Aorta (tissue), 5 donors: ENCODE results near the gene B4GALT2. TPM values are rescaled to one million over a fixed set of nuclear protein-coding genes. Genes with fewer than 3 reads are reported as not detected.
A peak's percentile ranks its signal among the peaks of the same experiment; 100 is the strongest.

Experiments
- ATAC-seq: fragments of 200-7000 bp; cut with Tn5 transposase; one replicate; pipeline ENCODE4 v1.9.1; 2022; ENCODE audit warnings: moderate library complexity; ENCODE audit not compliant: low FRiP score
- DNase-seq, 2 donors: peaks; one replicate each; pipeline ENCODE4 v3.0.0-alpha.2; 2020
- H3K27ac ChIP-seq, 2 donors: one replicate each; pipeline ENCODE4 v1.5.1; 2013; ENCODE audit warnings: low read length in 2 of 2, mild to moderate bottlenecking in 2 of 2, moderate library complexity in 2 of 2, control low read depth in 1 of 2, inconsistent platforms in 1 of 2, low read depth in 1 of 2
- H3K27me3 ChIP-seq, 2 donors: one replicate each; pipeline ENCODE4 v1.6.1; 2013; ENCODE audit warnings: control low read depth in 1 of 2, low read length in 1 of 2, mild to moderate bottlenecking in 1 of 2, moderate library complexity in 1 of 2; ENCODE audit not compliant: insufficient read depth in 2 of 2, control insufficient read depth in 1 of 2
- H3K36me3 ChIP-seq, 2 donors: one replicate each; pipeline ENCODE4 v1.6.1; 2013; ENCODE audit warnings: control low read depth in 1 of 2, low read length in 1 of 2, mild to moderate bottlenecking in 1 of 2; ENCODE audit not compliant: insufficient read depth in 2 of 2, control insufficient read depth in 1 of 2
- H3K4me1 ChIP-seq, 2 donors: one replicate each; pipeline ENCODE4 v1.6.1; 2013; ENCODE audit warnings: low read length in 2 of 2, control low read depth in 1 of 2, mild to moderate bottlenecking in 1 of 2, moderate library complexity in 1 of 2; ENCODE audit not compliant: insufficient read depth in 2 of 2, control insufficient read depth in 1 of 2
- H3K4me3 ChIP-seq, 2 donors: one replicate each; pipeline ENCODE4 v1.5.1; 2013; ENCODE audit warnings: low read length in 2 of 2, control low read depth in 1 of 2, mild to moderate bottlenecking in 1 of 2
- H3K9me3 ChIP-seq: one replicate; pipeline ENCODE4 v1.6.1; 2013; ENCODE audit warnings: mild to moderate bottlenecking, low read length; ENCODE audit not compliant: control insufficient read depth
- WGBS, 2 donors: extraction: QIAGEN DNeasy Blood & Tissue Kit; methylation state at CpG; one replicate each; pipeline ENCODE4 v1.1.7; 2013; 5-methylcytosine and 5-hydroxymethylcytosine counted together
- intact Hi-C, 2 donors: fragments of 100-400 bp; cut with DNase I; formaldehyde crosslinking; loops; one replicate each; pipeline versions ENCODE4 v1.14.2 to v1.15.0; 2022
- polyA plus RNA-seq, 2 donors: library from polyadenylated mRNA; stranded (reverse); fragments of 200-250 nt; gene quantifications; one replicate each; pipeline ENCODE4 v1.2.3, GENCODE V29; 2013
- total RNA-seq, 2 donors: library from RNA; stranded (reverse); fragmentation: NEBNext Ultra II Directional; extraction: Animal tissue kit (Norgen Biotek cat#: 25700); gene quantifications; one replicate each; pipeline ENCODE4 v1.2.1, GENCODE V29; 2021
- donor health status: healthy with polysubstance abuse.
- donor health status: Bipolar disorder and iron deficiency.
- donor health status: DM: no; HTN: no; CAD: no.
- donor health status: DM: no; HTN: no; CAD: no.
- donor health status: DM: yes; HTN: yes; CAD: no.

B4GALT2 gene
- total and polyA plus RNA-seq, 4 donors: 31.8 to 40.2 (median 33.5) TPM

GRCh38 chr1:43961692-43962091, 17.3 kb upstream of the B4GALT2 start:
- Histone ChIP-seq H3K27ac (no peak overlapping the region), H3K9me3 (no peaks in the 10 kb centered on the region), H3K4me3 (no peak overlapping the region), H3K36me3 (peaks cover 0 to 23% of the 10 kb centered on the region in 2 donors), H3K4me1 (no peaks in the 10 kb centered on the region), H3K27me3 (no peaks in the 10 kb centered on the region)
- 76 to 81% methylated on average over 3 of the region's 3 CpGs for WGBS, 2 donors
- intact Hi-C loops: no loop called here
- ATAC-seq (no peak), DNase-seq (no peak)

GRCh38 chr1:43962324-43962723, 16.7 kb upstream of the B4GALT2 start:
- ATAC-seq: no peak
- Histone ChIP-seq H3K4me3 (no peak overlapping the region), H3K9me3 (no peaks in the 10 kb centered on the region), H3K27me3 (no peaks in the 10 kb centered on the region), H3K27ac (no peak overlapping the region), H3K36me3 (peaks cover 0 to 21% of the 10 kb centered on the region in 2 donors), H3K4me1 (no peaks in the 10 kb centered on the region)
- intact Hi-C loops: no loop called here
- DNase-seq: no peak
- 76 to 84% methylated on average over 2 of the region's 2 CpGs for WGBS, 2 donors

- peaks cover 0 to 14% of the 10 kb centered on the region in 2 donors for H3K36me3 ChIP-seq
- intact Hi-C loops: no loop called here
Observed at GRCh38 chr1:43963006-43963405, 16.0 kb upstream of the B4GALT2 start.

GRCh38 chr1:43963890-43964289, 15.1 kb upstream of the B4GALT2 start:
- no peak for ATAC-seq
- H3K36me3 ChIP-seq: peaks cover 0 to 10% of the 10 kb centered on the region in 2 donors
- H3K9me3 ChIP-seq: no peaks in the 10 kb centered on the region
- intact Hi-C loops: no loop called here
- WGBS, 2 donors: 52 to 59% methylated on average over 5 of the region's 5 CpGs
- no peak overlapping the region for H3K27ac ChIP-seq
- no peak for DNase-seq
- no peak overlapping the region for H3K4me3 ChIP-seq
- H3K27me3 ChIP-seq: no peaks in the 10 kb centered on the region
- no peaks in the 10 kb centered on the region for H3K4me1 ChIP-seq

More at GRCh38 chr1:43963006-43963405, 16.0 kb upstream of the B4GALT2 start:
- Histone ChIP-seq H3K9me3 (no peaks in the 10 kb centered on the region), H3K4me1 (no peaks in the 10 kb centered on the region), H3K4me3 (no peak overlapping the region), H3K27ac (no peak overlapping the region), H3K27me3 (no peaks in the 10 kb centered on the region)
- ATAC-seq: no peak
- WGBS, 2 donors: 92 to 97% methylated on average over 3 of the region's 3 CpGs
- DNase-seq: no peak

- Histone ChIP-seq H3K36me3 (peaks cover 0 to 4% of the 10 kb centered on the region in 2 donors), H3K4me3 (no peak overlapping the region), H3K27me3 (no peaks in the 10 kb centered on the region), H3K27ac (no peak overlapping the region), H3K4me1 (no peaks in the 10 kb centered on the region), H3K9me3 (no peaks in the 10 kb centered on the region)
- ATAC-seq: no peak
- intact Hi-C loops: no loop called here
- 93 to 94% methylated on average over 3 of the region's 3 CpGs for WGBS, 2 donors
- DNase-seq: no peak
Observed at GRCh38 chr1:43965316-43965715, 13.7 kb upstream of the B4GALT2 start.

GRCh38 chr1:43968348-43968948, 10.6 kb upstream of the B4GALT2 start:
- ATAC-seq: no peak
- Histone ChIP-seq H3K36me3 (peaks cover 0 to 2% of the 10 kb centered on the region in 2 donors), H3K4me3 (no peak overlapping the region), H3K27me3 (no peaks in the 10 kb centered on the region), H3K9me3 (no peaks in the 10 kb centered on the region), H3K4me1 (no peaks in the 10 kb centered on the region), H3K27ac (no peak overlapping the region)
- no peak for DNase-seq
- intact Hi-C loops: no loop called here
- 83 to 84% methylated on average over 6 of the region's 6 CpGs for WGBS, 2 donors

- ATAC-seq (no peak), DNase-seq (no peak)
- Histone ChIP-seq H3K27ac (no peak overlapping the region), H3K9me3 (no peaks in the 10 kb centered on the region), H3K4me3 (no peak overlapping the region), H3K36me3 (peaks cover 0 to 2% of the 10 kb centered on the region in 2 donors), H3K27me3 (no peaks in the 10 kb centered on the region), H3K4me1 (no peaks in the 10 kb centered on the region)
- 49 to 52% methylated on average over 7 of the region's 7 CpGs for WGBS, 2 donors
- intact Hi-C loops: loop anchor here in 1 of 2 donors (1.0 kb wide), 1 partner anchor 23 kb away; the partner anchor contains the start of gene IPO13
Observed at GRCh38 chr1:43969416-43969745, 9.6 kb upstream of the B4GALT2 start.

- Histone ChIP-seq H3K4me3 (peak within 1 kb of the TSS; percentile 55 to 60), H3K27me3 (no peaks in the 10 kb centered on the region), H3K4me1 (no peaks in the 10 kb centered on the region), H3K9me3 (no peaks in the 10 kb centered on the region), H3K27ac (no peak within 1 kb of the TSS), H3K36me3 (no peaks in the 10 kb centered on the region)
- DNase-seq (peak; percentile 99), ATAC-seq (peak; percentile 95)
- WGBS, 2 donors: 0 to 1% methylated on average over 46 to 47 of the region's 47 CpGs
- intact Hi-C loops: loop anchor here in 1 of 2 donors (1.0 kb wide), 1 partner anchor 24 kb away; the partner anchor contains the start of gene IPO13
Observed at GRCh38 chr1:43969746-43970466, 9.1 kb upstream of the B4GALT2 start, which contains the start of gene DPH2. Gene DPH2 (plus strand): TSS chr1:43970010. CDS start chr1:43970176, 166 bp downstream.

- Histone ChIP-seq H3K9me3 (no peaks in the 10 kb centered on the region), H3K36me3 (no peaks in the 10 kb centered on the region), H3K27me3 (no peaks in the 10 kb centered on the region), H3K27ac (no peak overlapping the region), H3K4me1 (no peaks in the 10 kb centered on the region), H3K4me3 (peak overlapping the region; percentile 55 to 60)
- ATAC-seq (no peak), DNase-seq (no peak)
- intact Hi-C loops: no loop called here
- 47 to 56% methylated on average over 5 of the region's 5 CpGs for WGBS, 2 donors
Observed at GRCh38 chr1:43970502-43970901, 8.5 kb upstream of the B4GALT2 start.
